HUES48 (cell line): ENCODE measurements around the gene VAT1.

Experiments used
- H3K27ac ChIP-seq: one replicate; pipeline ENCODE4 v1.7.0; 2013; ENCODE audit warnings: low read depth, low read length, inconsistent platforms
- H3K27me3 ChIP-seq: 2 replicates; pipeline ENCODE4 v1.6.1; 2013; ENCODE audit warnings: mild to moderate bottlenecking, low read length; ENCODE audit not compliant: control insufficient read depth, insufficient read depth
- H3K36me3 ChIP-seq: 2 replicates; pipeline ENCODE4 v1.6.1; 2013; ENCODE audit warnings: low read length; ENCODE audit not compliant: control insufficient read depth, insufficient read depth
- H3K4me1 ChIP-seq: 2 replicates; pipeline ENCODE4 v1.6.1; 2013; ENCODE audit warnings: mild to moderate bottlenecking, low read length; ENCODE audit not compliant: control insufficient read depth, insufficient read depth
- H3K4me3 ChIP-seq: 2 replicates; pipeline ENCODE4 v1.5.1; 2013; ENCODE audit warnings: mild to moderate bottlenecking, low read depth, low read length
- H3K9ac ChIP-seq: 2 replicates; pipeline ENCODE4 v1.6.1; 2013; ENCODE audit warnings: mild to moderate bottlenecking, low read depth, low read length, moderate library complexity
- H3K9me3 ChIP-seq: 2 replicates; pipeline ENCODE4 v1.6.1; 2013; ENCODE audit warnings: low read length; ENCODE audit not compliant: control insufficient read depth, insufficient read depth

VAT1 gene

GRCh38 chr17:43016216-43016615 is 6.0 kb downstream of the VAT1 start:
- no peak overlapping the region for H3K27ac ChIP-seq
- H3K4me1 ChIP-seq: peaks cover 12% of the 10 kb centered on the region
- H3K27me3 ChIP-seq: no peaks in the 10 kb centered on the region
- H3K4me3 ChIP-seq: no peak overlapping the region
- no peaks in the 10 kb centered on the region for H3K9me3 ChIP-seq
- peaks cover 51% of the 10 kb centered on the region for H3K36me3 ChIP-seq
- no peak overlapping the region for H3K9ac ChIP-seq

- Histone ChIP-seq H3K27ac (no peak overlapping the region), H3K36me3 (peaks cover 51% of the 10 kb centered on the region), H3K27me3 (no peaks in the 10 kb centered on the region), H3K9ac (no peak overlapping the region), H3K9me3 (no peaks in the 10 kb centered on the region), H3K4me1 (peaks cover 12% of the 10 kb centered on the region), H3K4me3 (no peak overlapping the region)
These were observed 6.6 kb downstream of the VAT1 start for GRCh38 chr17:43015579-43015978.

- Histone ChIP-seq H3K27ac (no peak overlapping the region), H3K36me3 (peaks cover 51% of the 10 kb centered on the region), H3K9me3 (no peaks in the 10 kb centered on the region)
These were observed 7.3 kb downstream of the VAT1 start for GRCh38 chr17:43014649-43015542.

GRCh38 chr17:43014020-43014648 is 8.1 kb downstream of the VAT1 start:
- H3K27me3 ChIP-seq: no peaks in the 10 kb centered on the region
- H3K36me3 ChIP-seq: peaks cover 43% of the 10 kb centered on the region
- no peaks in the 10 kb centered on the region for H3K9me3 ChIP-seq
- H3K27ac ChIP-seq: no peak overlapping the region
- H3K4me3 ChIP-seq: no peak overlapping the region
- no peaks in the 10 kb centered on the region; the same call in 1 of the 2 replicates for H3K4me1 ChIP-seq
- H3K9ac ChIP-seq: no peak overlapping the region

More at GRCh38 chr17:43014649-43015542, 7.3 kb downstream of the VAT1 start:
- Histone ChIP-seq H3K4me1 (peaks cover 6% of the 10 kb centered on the region), H3K4me3 (no peak overlapping the region), H3K27me3 (no peaks in the 10 kb centered on the region), H3K9ac (no peak overlapping the region)

GRCh38 chr17:43013296-43013695 is 8.9 kb downstream of the VAT1 start:
- no peak overlapping the region for H3K9ac ChIP-seq
- H3K36me3 ChIP-seq: peaks cover 35% of the 10 kb centered on the region
- no peak overlapping the region for H3K27ac ChIP-seq
- no peaks in the 10 kb centered on the region for H3K27me3 ChIP-seq
- H3K4me3 ChIP-seq: no peak overlapping the region
- H3K4me1 ChIP-seq: no peaks in the 10 kb centered on the region; the same call in 1 of the 2 replicates
- no peaks in the 10 kb centered on the region for H3K9me3 ChIP-seq

- Histone ChIP-seq H3K27me3 (no peaks in the 10 kb centered on the region), H3K9me3 (no peaks in the 10 kb centered on the region), H3K27ac (no peak overlapping the region), H3K4me3 (no peak overlapping the region), H3K36me3 (peaks cover 24% of the 10 kb centered on the region), H3K4me1 (peaks cover 2% of the 10 kb centered on the region; the same call in 1 of the 2 replicates), H3K9ac (no peak overlapping the region)
These were observed 10.3 kb downstream of the VAT1 start for GRCh38 chr17:43011728-43012472.

- Histone ChIP-seq H3K36me3 (peaks cover 14% of the 10 kb centered on the region), H3K4me3 (no peak overlapping the region), H3K9ac (no peak overlapping the region), H3K4me1 (peaks cover 5% of the 10 kb centered on the region; the same call in 1 of the 2 replicates), H3K27me3 (no peaks in the 10 kb centered on the region), H3K9me3 (no peaks in the 10 kb centered on the region), H3K27ac (no peak overlapping the region)
These were observed 11.4 kb downstream of the VAT1 start for GRCh38 chr17:43010667-43011308.

GRCh38 chr17:43006639-43007551 is 15.3 kb downstream of the VAT1 start, which contains the start of gene IFI35:
Gene IFI35 (plus strand): TSS chr17:43006784. CDS start chr17:43006948, 164 bp downstream.
- no peaks in the 10 kb centered on the region for H3K9me3 ChIP-seq
- peaks cover 5% of the 10 kb centered on the region; the same call in 1 of the 2 replicates for H3K4me1 ChIP-seq
- peak within 1 kb of the TSS; percentile 44 for H3K9ac ChIP-seq
- H3K27ac ChIP-seq: peak within 1 kb of the TSS; percentile 78
- H3K4me3 ChIP-seq: peak within 1 kb of the TSS; percentile 52
- peaks cover 28% of the 10 kb centered on the region for H3K36me3 ChIP-seq
- H3K27me3 ChIP-seq: no peaks in the 10 kb centered on the region

GRCh38 chr17:43003542-43004172 is 18.5 kb downstream of the VAT1 start:
- Histone ChIP-seq H3K27ac (peak overlapping the region; percentile 51), H3K9me3 (no peaks in the 10 kb centered on the region), H3K9ac (no peak overlapping the region), H3K4me3 (no peak overlapping the region), H3K27me3 (no peaks in the 10 kb centered on the region), H3K36me3 (peaks cover 54% of the 10 kb centered on the region), H3K4me1 (peaks cover 11% of the 10 kb centered on the region; the same call in 1 of the 2 replicates)
